Neural cell (in vitro differentiated cells): ENCODE data around the gene CCL1. TPM values are rescaled to one million over a fixed set of nuclear protein-coding genes. Genes with fewer than 3 reads are reported as not detected.

Experiments
- H2AFZ ChIP-seq: fragments of 200-600, 300-800 bp; sonication (generic), shearing (Covaris generic); 2 replicates; pipeline ENCODE4 v1.6.0; 2014; ENCODE audit warnings: low read depth, mild to moderate bottlenecking, antibody characterized with exemption, low read length, moderate library complexity
- H3F3A ChIP-seq: fragments of 200-600 bp; shearing (Covaris generic); 2 replicates; pipeline ENCODE4 v1.6.1; 2016; ENCODE audit warnings: mild to moderate bottlenecking, moderate library complexity, mixed read lengths, antibody characterized with exemption, low read length; ENCODE audit not compliant: insufficient read depth, poor library complexity, severe bottlenecking
- H3K27ac ChIP-seq: fragments of 200-600, 300-800 bp; sonication (generic), shearing (Covaris generic); 2 replicates; pipeline ENCODE4 v1.5.1; 2014; ENCODE audit warnings: mild to moderate bottlenecking, low read length, moderate library complexity
- H3K27me3 ChIP-seq: fragments of 300-800, 200-600 bp; sonication (generic), shearing (Covaris generic); 2 replicates; pipeline ENCODE4 v1.6.0; 2014; ENCODE audit warnings: mild to moderate bottlenecking, low read depth, low read length, moderate library complexity; ENCODE audit not compliant: insufficient read depth
- H3K36me3 ChIP-seq: fragments of 300-800, 200-600 bp; sonication (generic), shearing (Covaris generic); 2 replicates; pipeline ENCODE4 v1.5.1; 2014; ENCODE audit warnings: mild to moderate bottlenecking, antibody characterized with exemption, low read length, moderate library complexity; ENCODE audit not compliant: insufficient read depth
- H3K4me2 ChIP-seq: fragments of 300-800, 200-600 bp; sonication (generic), shearing (Covaris generic); 2 replicates; pipeline ENCODE4 v1.6.0; 2014; ENCODE audit warnings: mild to moderate bottlenecking, low read length
- H3K4me3 ChIP-seq: fragments of 300-800, 200-600 bp; sonication (generic), shearing (Covaris generic); 2 replicates; pipeline ENCODE4 v1.5.1; 2014; ENCODE audit warnings: mild to moderate bottlenecking, low read length, moderate library complexity
- H3K79me2 ChIP-seq: fragments of 200-600 bp; shearing (Covaris generic); replicated peaks from 2 replicates; pipeline ENCODE4 v1.6.0; 2014; ENCODE audit warnings: mild to moderate bottlenecking, low read length, moderate library complexity; ENCODE audit not compliant: insufficient read depth
- H3K9ac ChIP-seq: fragments of 300-800, 200-600 bp; sonication (generic), shearing (Covaris generic); 2 replicates; pipeline ENCODE4 v1.6.1; 2016; ENCODE audit warnings: mild to moderate bottlenecking, low read length, mixed read lengths
- H3K9me2 ChIP-seq: fragments of 200-600 bp; shearing (Covaris generic); 2 replicates; pipeline ENCODE4 v1.6.1; 2016; ENCODE audit warnings: mild to moderate bottlenecking, low read length, mixed read lengths; ENCODE audit not compliant: insufficient read depth
- H3K9me3 ChIP-seq: fragments of 200-600, 300-800 bp; sonication (generic), shearing (Covaris generic); 2 replicates; pipeline ENCODE4 v1.6.1; 2016; ENCODE audit warnings: mild to moderate bottlenecking, mixed run types, low read length, moderate library complexity, mixed read lengths
- H4K20me1 ChIP-seq: fragments of 200-600 bp; shearing (Covaris generic); 2 replicates; pipeline ENCODE4 v1.6.1; 2016; ENCODE audit warnings: mild to moderate bottlenecking, mixed run types; ENCODE audit not compliant: insufficient read depth
- EP300 ChIP-seq: fragments of 450-650 bp; conservative IDR thresholded peaks from 2 replicates; pipeline ENCODE4 v1.6.1; 2014; ENCODE audit warnings: antibody characterized with exemption, mild to moderate bottlenecking, moderate library complexity; ENCODE audit not compliant: poor library complexity, severe bottlenecking
- EZH2 ChIP-seq: fragments of 200-600, 300-800 bp; shearing (Covaris generic), sonication (generic); IDR thresholded peaks from 2 replicates; pipeline ENCODE4 v1.6.1; 2014; ENCODE audit warnings: antibody characterized with exemption, low read length, borderline replicate concordance, mild to moderate bottlenecking; ENCODE audit not compliant: insufficient read depth, poor library complexity, severe bottlenecking
- MXI1 ChIP-seq: fragments of 450-650 bp; conservative IDR thresholded peaks from 2 replicates; pipeline ENCODE4 v1.6.1; 2014; ENCODE audit warnings: antibody characterized with exemption, mild to moderate bottlenecking; ENCODE audit not compliant: poor library complexity, severe bottlenecking
- RAD21 ChIP-seq: fragments of 450-650 bp; conservative IDR thresholded peaks from 2 replicates; pipeline ENCODE4 v1.6.1; 2014; ENCODE audit warnings: antibody characterized with exemption, mild to moderate bottlenecking, moderate library complexity
- SMC3 ChIP-seq: fragments of 450-650 bp; conservative IDR thresholded peaks from 2 replicates; pipeline ENCODE4 v1.6.1; 2014; ENCODE audit warnings: antibody characterized with exemption, mild to moderate bottlenecking, moderate library complexity; ENCODE audit not compliant: poor library complexity
- TAF1 ChIP-seq: IDR thresholded peaks from 2 replicates; pipeline ENCODE4 v1.6.1; 2012; ENCODE audit warnings: low read depth
- polyA plus RNA-seq: library from polyadenylated mRNA; depleted of rRNA; stranded (reverse); fragments of >200 nt; gene quantifications from 2 replicates; pipeline ENCODE4 v1.2.3, GENCODE V29; 2014
- TF ChIP-seq, protein P1 (sequence below): fragments of 450-650 bp; IDR thresholded peaks from 2 replicates; pipeline ENCODE4 v1.5.1; 2014; ENCODE audit warnings: antibody characterized with exemption, mild to moderate bottlenecking, moderate library complexity; ENCODE audit not compliant: poor library complexity, severe bottlenecking
- TF ChIP-seq, protein P2 (sequence below): IDR thresholded peaks from 2 replicates; pipeline ENCODE4 v1.6.1; 2012; ENCODE audit warnings: borderline replicate concordance

Gene CCL1
- polyA plus RNA-seq, 1 donor from 2014 or later, result not detected

DNA sequence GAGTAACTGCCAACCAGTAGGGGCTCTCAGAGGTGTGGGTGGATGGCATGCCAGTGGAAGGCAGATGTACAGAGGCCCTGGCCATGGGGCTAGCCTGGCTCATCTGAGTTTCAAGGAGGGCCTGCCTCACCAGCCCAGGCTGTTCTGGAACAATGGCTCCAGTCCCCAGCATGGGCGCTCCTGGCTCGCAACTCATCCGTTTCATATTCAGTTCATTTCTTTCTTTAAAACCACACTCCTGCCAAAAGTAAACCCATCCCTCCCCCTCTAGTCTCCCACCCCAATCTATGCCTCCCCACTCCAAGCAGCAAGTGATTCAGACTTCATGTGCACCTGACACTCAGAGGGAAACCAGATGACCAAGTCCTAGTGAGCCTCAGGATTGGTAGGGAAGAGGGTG is 4.4 kb downstream of the CCL1 start:
- H3K9me2 ChIP-seq, result no peaks in the 10 kb centered on the region
- H3K36me3 ChIP-seq, result no peaks in the 10 kb centered on the region
- no peaks in the 10 kb centered on the region for H3K9me3 ChIP-seq
- H3K27me3 ChIP-seq, result no peaks in the 10 kb centered on the region
- H3K9ac ChIP-seq, result no peak overlapping the region
- no peak for TF ChIP-seq EZH2
- H2AFZ ChIP-seq, result no peak overlapping the region
- H3K79me2 ChIP-seq, result no peaks in the 10 kb centered on the region
- H3K4me3 ChIP-seq, result no peak overlapping the region
- no peaks in the 10 kb centered on the region for H4K20me1 ChIP-seq
- no peak overlapping the region for H3K27ac ChIP-seq
- no peak overlapping the region for H3K4me2 ChIP-seq
- no peaks in the 10 kb centered on the region for H3F3A ChIP-seq

DNA sequence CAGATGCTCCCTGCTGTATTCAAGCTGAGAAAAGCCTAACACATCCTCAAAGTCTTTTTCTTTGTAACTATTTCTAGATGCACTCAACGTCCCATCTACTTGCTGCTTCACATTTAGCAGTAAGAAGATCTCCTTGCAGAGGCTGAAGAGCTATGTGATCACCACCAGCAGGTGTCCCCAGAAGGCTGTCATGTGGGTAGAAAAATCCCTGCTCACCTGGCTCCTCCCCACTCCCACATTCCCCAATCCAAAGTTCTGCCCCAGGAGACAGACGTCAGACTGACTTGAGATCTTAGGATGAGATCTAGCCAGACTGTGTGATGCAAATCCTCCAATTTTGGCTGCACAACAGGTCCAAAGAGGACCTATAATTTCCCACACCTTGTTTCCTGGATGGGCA is 5.6 kb downstream of the CCL1 start:
- no peaks in the 10 kb centered on the region for H3K36me3 ChIP-seq
- H3K4me2 ChIP-seq, result no peak overlapping the region
- no peaks in the 10 kb centered on the region for H3K27me3 ChIP-seq
- H3F3A ChIP-seq, result no peaks in the 10 kb centered on the region
- no peak overlapping the region for H3K27ac ChIP-seq
- no peaks in the 10 kb centered on the region for H3K9me3 ChIP-seq
- no peaks in the 10 kb centered on the region for H3K79me2 ChIP-seq
- H4K20me1 ChIP-seq, result no peaks in the 10 kb centered on the region
- no peaks in the 10 kb centered on the region for H3K9me2 ChIP-seq
- TF ChIP-seq, protein P1, sequence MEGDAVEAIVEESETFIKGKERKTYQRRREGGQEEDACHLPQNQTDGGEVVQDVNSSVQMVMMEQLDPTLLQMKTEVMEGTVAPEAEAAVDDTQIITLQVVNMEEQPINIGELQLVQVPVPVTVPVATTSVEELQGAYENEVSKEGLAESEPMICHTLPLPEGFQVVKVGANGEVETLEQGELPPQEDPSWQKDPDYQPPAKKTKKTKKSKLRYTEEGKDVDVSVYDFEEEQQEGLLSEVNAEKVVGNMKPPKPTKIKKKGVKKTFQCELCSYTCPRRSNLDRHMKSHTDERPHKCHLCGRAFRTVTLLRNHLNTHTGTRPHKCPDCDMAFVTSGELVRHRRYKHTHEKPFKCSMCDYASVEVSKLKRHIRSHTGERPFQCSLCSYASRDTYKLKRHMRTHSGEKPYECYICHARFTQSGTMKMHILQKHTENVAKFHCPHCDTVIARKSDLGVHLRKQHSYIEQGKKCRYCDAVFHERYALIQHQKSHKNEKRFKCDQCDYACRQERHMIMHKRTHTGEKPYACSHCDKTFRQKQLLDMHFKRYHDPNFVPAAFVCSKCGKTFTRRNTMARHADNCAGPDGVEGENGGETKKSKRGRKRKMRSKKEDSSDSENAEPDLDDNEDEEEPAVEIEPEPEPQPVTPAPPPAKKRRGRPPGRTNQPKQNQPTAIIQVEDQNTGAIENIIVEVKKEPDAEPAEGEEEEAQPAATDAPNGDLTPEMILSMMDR, result no peak
- TF ChIP-seq, protein P2, sequence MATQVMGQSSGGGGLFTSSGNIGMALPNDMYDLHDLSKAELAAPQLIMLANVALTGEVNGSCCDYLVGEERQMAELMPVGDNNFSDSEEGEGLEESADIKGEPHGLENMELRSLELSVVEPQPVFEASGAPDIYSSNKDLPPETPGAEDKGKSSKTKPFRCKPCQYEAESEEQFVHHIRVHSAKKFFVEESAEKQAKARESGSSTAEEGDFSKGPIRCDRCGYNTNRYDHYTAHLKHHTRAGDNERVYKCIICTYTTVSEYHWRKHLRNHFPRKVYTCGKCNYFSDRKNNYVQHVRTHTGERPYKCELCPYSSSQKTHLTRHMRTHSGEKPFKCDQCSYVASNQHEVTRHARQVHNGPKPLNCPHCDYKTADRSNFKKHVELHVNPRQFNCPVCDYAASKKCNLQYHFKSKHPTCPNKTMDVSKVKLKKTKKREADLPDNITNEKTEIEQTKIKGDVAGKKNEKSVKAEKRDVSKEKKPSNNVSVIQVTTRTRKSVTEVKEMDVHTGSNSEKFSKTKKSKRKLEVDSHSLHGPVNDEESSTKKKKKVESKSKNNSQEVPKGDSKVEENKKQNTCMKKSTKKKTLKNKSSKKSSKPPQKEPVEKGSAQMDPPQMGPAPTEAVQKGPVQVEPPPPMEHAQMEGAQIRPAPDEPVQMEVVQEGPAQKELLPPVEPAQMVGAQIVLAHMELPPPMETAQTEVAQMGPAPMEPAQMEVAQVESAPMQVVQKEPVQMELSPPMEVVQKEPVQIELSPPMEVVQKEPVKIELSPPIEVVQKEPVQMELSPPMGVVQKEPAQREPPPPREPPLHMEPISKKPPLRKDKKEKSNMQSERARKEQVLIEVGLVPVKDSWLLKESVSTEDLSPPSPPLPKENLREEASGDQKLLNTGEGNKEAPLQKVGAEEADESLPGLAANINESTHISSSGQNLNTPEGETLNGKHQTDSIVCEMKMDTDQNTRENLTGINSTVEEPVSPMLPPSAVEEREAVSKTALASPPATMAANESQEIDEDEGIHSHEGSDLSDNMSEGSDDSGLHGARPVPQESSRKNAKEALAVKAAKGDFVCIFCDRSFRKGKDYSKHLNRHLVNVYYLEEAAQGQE, result no peak
- TF ChIP-seq MXI1 (no peak), RAD21 (no peak), EP300 (no peak), SMC3 (no peak), TAF1 (no peak)
- no peak overlapping the region for H3K4me3 ChIP-seq
- no peak overlapping the region for H2AFZ ChIP-seq
- H3K9ac ChIP-seq, result no peak overlapping the region

DNA sequence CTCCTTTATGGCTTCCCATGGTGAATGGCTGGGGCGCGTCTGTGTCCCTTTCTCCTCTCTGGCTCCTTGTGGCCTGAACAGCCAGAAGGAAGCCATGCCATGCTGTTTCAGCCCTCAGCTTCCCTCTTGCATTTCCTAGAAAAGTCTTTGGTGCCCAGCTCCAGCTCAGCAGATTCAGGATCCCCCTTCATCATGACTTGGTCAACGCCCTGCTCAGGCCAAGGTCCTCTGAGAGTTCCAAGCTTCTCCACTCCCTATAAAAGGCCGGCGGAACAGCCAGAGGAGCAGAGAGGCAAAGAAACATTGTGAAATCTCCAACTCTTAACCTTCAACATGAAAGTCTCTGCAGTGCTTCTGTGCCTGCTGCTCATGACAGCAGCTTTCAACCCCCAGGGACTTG is 6.8 kb downstream of the CCL1 start, which contains the start of gene CCL13:
CCL13 (plus strand) TSS at position 287 of the 400 bp plus-strand sequence; CDS start at position 334, 47 bp downstream.
- Histone ChIP-seq H3K4me2 (no peak within 1 kb of the TSS), H3K27me3 (no peaks in the 10 kb centered on the region), H3K9me2 (no peaks in the 10 kb centered on the region), H3K79me2 (no peaks in the 10 kb centered on the region), H3F3A (no peaks in the 10 kb centered on the region), H3K9ac (no peak within 1 kb of the TSS), H3K9me3 (no peaks in the 10 kb centered on the region), H3K36me3 (no peaks in the 10 kb centered on the region), H3K4me3 (no peak within 1 kb of the TSS), H2AFZ (no peak within 1 kb of the TSS), H4K20me1 (no peaks in the 10 kb centered on the region), H3K27ac (no peak within 1 kb of the TSS)
- no peak for TF ChIP-seq EZH2
- TF ChIP-seq SMC3, result no peak
- TF ChIP-seq, protein P2, result no peak
- TF ChIP-seq TAF1, result no peak
- no peak for TF ChIP-seq RAD21
- TF ChIP-seq EP300, result no peak
- TF ChIP-seq, protein P1, result no peak
- no peak for TF ChIP-seq MXI1
